CD8-positive, alpha-beta memory T cell (primary cell): Measurements from ENCODE around the gene CES1. TPM values are rescaled to one million over a fixed set of nuclear protein-coding genes. Genes with fewer than 3 reads are reported as not detected.
"Not testable (repeated sequence)": the region's sequence is repeated elsewhere in the genome, so short reads cannot be mapped to it uniquely, and the experiment has no call there.

ENCODE experiments used
- CTCF ChIA-PET: fragments of 350-600 bp; sonication (Branson Sonifier 250); formaldehyde crosslinking; loops from one replicate; lab custom pipeline; 2021; ENCODE audit warnings: antibody characterized with exemption; lab: Charles Lee
- POLR2A ChIA-PET: fragments of 350-600 bp; sonication (Branson Sonifier 250); formaldehyde crosslinking; loops from one replicate; lab custom pipeline; 2021; ENCODE audit warnings: antibody characterized with exemption; lab: Charles Lee
- DNase-seq, 5 donors: peaks; one replicate each; pipeline versions ENCODE4 v3.0.0 to v3.0.0-alpha.2; 2020 to 2022; ENCODE audit warnings: mixed read lengths in 1 of 5
- H3K27ac ChIP-seq: one replicate; pipeline ENCODE4 v1.7.0; 2013; ENCODE audit warnings: low read depth, mild to moderate bottlenecking, low read length, moderate library complexity
- H3K27me3 ChIP-seq: 2 replicates; pipeline ENCODE4 v1.7.0; 2013; ENCODE audit warnings: low read length, mild to moderate bottlenecking; ENCODE audit not compliant: insufficient read depth, poor library complexity, severe bottlenecking
- H3K36me3 ChIP-seq: 2 replicates; pipeline ENCODE4 v1.7.0; 2013; ENCODE audit warnings: mild to moderate bottlenecking, low read length, moderate library complexity; ENCODE audit not compliant: insufficient read depth
- H3K4me1 ChIP-seq: 2 replicates; pipeline ENCODE4 v1.7.0; 2013; ENCODE audit warnings: mild to moderate bottlenecking, low read length, moderate library complexity; ENCODE audit not compliant: insufficient read depth
- H3K4me3 ChIP-seq: 2 replicates; pipeline ENCODE4 v1.7.0; 2013; ENCODE audit warnings: mild to moderate bottlenecking, low read length
- H3K9me3 ChIP-seq: 2 replicates; pipeline ENCODE4 v1.7.0; 2013; ENCODE audit warnings: mild to moderate bottlenecking, low read length
- H3K27ac Mint-ChIP-seq, 8 donors: one replicate each; pipeline ENCODE4 v1.8.0; 2020 to 2021; ENCODE audit warnings: mixed read lengths in 8 of 8, mild to moderate bottlenecking in 6 of 8, inconsistent platforms in 3 of 8, moderate library complexity in 3 of 8
- H3K27me3 Mint-ChIP-seq, 2 donors: one replicate each; pipeline ENCODE4 v1.8.0; 2020 to 2021; ENCODE audit warnings: mixed read lengths in 2 of 2, mild to moderate bottlenecking in 1 of 2, moderate library complexity in 1 of 2
- H3K36me3 Mint-ChIP-seq, 3 donors: one replicate each; pipeline ENCODE4 v1.8.0; 2020 to 2021; ENCODE audit warnings: mixed read lengths in 3 of 3, inconsistent platforms in 1 of 3, mild to moderate bottlenecking in 1 of 3
- H3K4me1 Mint-ChIP-seq, 3 donors: one replicate each; pipeline ENCODE4 v1.8.0; 2020 to 2021; ENCODE audit warnings: mixed read lengths in 3 of 3, inconsistent platforms in 1 of 3, mild to moderate bottlenecking in 1 of 3
- H3K4me3 Mint-ChIP-seq, 7 donors: one replicate each; pipeline ENCODE4 v1.8.0; 2020 to 2021; ENCODE audit warnings: mixed read lengths in 7 of 7, mild to moderate bottlenecking in 6 of 7, moderate library complexity in 4 of 7, inconsistent platforms in 2 of 7
- H3K9me3 Mint-ChIP-seq, 5 donors: one replicate each; pipeline ENCODE4 v1.8.0; 2020 to 2022; ENCODE audit warnings: mixed read lengths in 5 of 5, mild to moderate bottlenecking in 3 of 5, moderate library complexity in 2 of 5, inconsistent platforms in 1 of 5
- polyA plus RNA-seq: library from polyadenylated mRNA; unstranded; fragments of 300-500 nt; fragmentation: Illumina TruSeq; gene quantifications from one replicate; pipeline ENCODE4 v1.2.3, GENCODE V29; 2021
- total RNA-seq, 2 experiments: library from RNA; stranded (reverse); gene quantifications; one replicate each; pipeline ENCODE4 v1.2.3, GENCODE V29; 2021

The CES1 gene
- total and polyA plus RNA-seq, 3 experiments from 2014 or later, result 0.24 to 4.9 TPM; not detected in 1

DNA sequence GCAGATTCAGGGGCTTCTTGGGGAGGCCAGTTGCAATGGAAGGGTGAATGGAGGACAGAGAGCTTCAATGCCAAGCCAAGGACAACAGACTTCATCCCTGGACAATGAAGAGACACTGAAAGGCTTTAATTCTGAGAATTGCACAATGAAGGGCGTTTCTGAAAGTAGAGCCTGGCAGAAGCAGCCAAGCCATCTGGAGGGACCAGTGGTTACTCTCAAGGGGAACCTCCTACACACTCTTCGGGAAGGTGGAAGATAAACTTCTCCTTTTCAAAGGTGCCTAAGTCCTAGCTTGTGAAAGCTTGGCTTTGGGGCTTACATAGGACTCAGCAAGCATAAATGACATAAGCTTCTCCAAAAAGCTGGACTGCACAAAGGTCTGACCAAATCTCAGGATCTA is 6.2 kb upstream of the CES1 start:
- no peak overlapping the region for H3K4me3 ChIP-seq
- ChIA-PET POLR2A (no interaction called here), CTCF (no interaction called here)
- no peak overlapping the region for H3K27ac Mint-ChIP-seq
- no peak overlapping the region for H3K4me3 Mint-ChIP-seq
- no peaks in the 10 kb centered on the region for H3K27me3 ChIP-seq
- H3K36me3 Mint-ChIP-seq, result no peaks in the 10 kb centered on the region
- no peak overlapping the region for H3K27ac ChIP-seq
- H3K36me3 ChIP-seq, result no peaks in the 10 kb centered on the region
- peaks cover 4 to 9% (median 5%) of the 10 kb centered on the region in 3 donors for H3K4me1 Mint-ChIP-seq
- no peaks in the 10 kb centered on the region for H3K9me3 ChIP-seq
- no peaks in the 10 kb centered on the region for H3K9me3 Mint-ChIP-seq
- H3K4me1 ChIP-seq, result no peaks in the 10 kb centered on the region
- DNase-seq, result no peak
- H3K27me3 Mint-ChIP-seq, result peaks cover 4 to 18% of the 10 kb centered on the region in 2 donors

DNA sequence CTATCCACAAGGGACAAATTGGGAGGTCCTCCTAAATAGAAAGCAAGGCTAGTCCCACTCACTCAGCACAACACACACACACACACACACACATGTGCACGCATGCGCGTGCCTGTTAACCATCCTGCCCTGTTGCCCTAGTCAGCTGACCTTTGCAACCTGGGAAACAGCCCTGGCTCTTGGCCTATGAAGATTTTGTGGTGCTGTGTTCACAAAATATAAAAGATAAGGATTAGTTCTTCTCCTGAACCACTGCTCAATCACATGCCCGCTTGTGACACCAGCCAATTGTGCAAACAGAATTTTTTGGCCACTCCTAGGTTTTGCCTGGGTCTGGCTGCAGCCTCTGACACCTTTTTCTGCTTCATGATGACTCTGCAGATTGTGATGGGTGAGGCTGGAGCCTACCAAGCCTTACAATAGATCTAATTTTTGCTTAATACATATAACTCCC is 3.3 kb upstream of the CES1 start:
- H3K27ac ChIP-seq, result no peak overlapping the region
- H3K36me3 ChIP-seq, result no peaks in the 10 kb centered on the region
- peaks cover 4 to 5% of the 10 kb centered on the region in 2 donors for H3K27me3 Mint-ChIP-seq
- no peak overlapping the region for H3K4me3 Mint-ChIP-seq
- CTCF ChIA-PET, result no interaction called here
- H3K4me1 ChIP-seq, result no peaks in the 10 kb centered on the region
- H3K36me3 Mint-ChIP-seq, result no peaks in the 10 kb centered on the region
- no peak for DNase-seq
- peaks cover 4 to 9% (median 5%) of the 10 kb centered on the region in 3 donors for H3K4me1 Mint-ChIP-seq
- no peak overlapping the region for H3K27ac Mint-ChIP-seq
- POLR2A ChIA-PET, result interaction anchor here (0.6 kb wide), 1 partner anchor 132 kb away, joined by 5 read pairs; no protein-coding TSS in a partner anchor
- H3K9me3 Mint-ChIP-seq, result no peaks in the 10 kb centered on the region
- no peaks in the 10 kb centered on the region for H3K9me3 ChIP-seq
- H3K27me3 ChIP-seq, result no peaks in the 10 kb centered on the region
- no peak overlapping the region for H3K4me3 ChIP-seq

DNA sequence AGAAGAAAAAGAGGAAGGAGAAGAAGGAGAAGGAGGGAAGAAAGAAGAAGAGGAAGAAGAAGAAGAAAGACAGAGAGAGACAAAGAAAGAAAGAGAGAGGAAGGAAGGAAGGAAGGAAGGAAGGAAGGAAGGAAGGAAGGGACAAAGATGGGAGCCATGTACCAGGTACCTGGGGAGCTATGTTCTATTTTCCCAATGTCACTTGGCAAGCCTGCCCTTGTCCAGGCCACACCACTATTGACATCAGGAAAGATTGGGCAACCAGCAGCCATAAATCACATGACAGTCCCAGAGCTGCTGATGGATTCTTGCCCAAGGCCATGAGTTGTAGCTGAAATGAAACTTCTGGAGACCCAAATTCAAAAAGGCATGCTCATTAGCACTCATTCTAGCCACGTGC is 2.7 kb upstream of the CES1 start:
- DNase-seq, result no peak
- CTCF ChIA-PET, result no interaction called here
- Mint-ChIP-seq H3K4me1 (peaks cover 4 to 9% (median 5%) of the 10 kb centered on the region in 3 donors), H3K36me3 (no peaks in the 10 kb centered on the region), H3K27ac (no peak overlapping the region), H3K9me3 (no peaks in the 10 kb centered on the region), H3K27me3 (peaks cover 8 to 9% of the 10 kb centered on the region in 2 donors), H3K4me3 (no peak overlapping the region)
- no peaks in the 10 kb centered on the region for H3K36me3 ChIP-seq
- POLR2A ChIA-PET, result no interaction called here
- H3K27me3 ChIP-seq, result no peaks in the 10 kb centered on the region
- H3K9me3 ChIP-seq, result no peaks in the 10 kb centered on the region
- H3K4me3 ChIP-seq, result no peak overlapping the region
- H3K4me1 ChIP-seq, result no peaks in the 10 kb centered on the region
- no peak overlapping the region for H3K27ac ChIP-seq

DNA sequence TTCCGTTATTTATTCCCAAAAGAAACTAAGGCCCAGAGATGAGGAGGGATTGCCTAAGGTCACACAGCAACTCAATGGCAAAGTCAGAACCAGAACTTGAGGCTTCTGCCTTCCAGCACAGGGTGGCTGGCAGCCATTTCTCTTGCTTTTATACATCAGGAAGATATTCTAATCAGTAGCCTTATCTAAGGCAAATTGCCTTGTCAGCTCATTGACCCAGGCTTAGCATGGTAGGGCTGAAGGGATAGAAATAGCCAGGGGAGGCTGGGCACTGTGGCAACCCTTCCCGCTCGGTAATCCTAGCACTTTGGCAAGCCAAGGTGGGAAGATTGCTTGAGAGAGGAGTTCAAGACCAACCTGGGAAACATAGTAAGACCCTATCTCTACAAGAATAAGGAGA is 2.3 kb upstream of the CES1 start:
- H3K27me3 ChIP-seq, H3K4me1 ChIP-seq, POLR2A ChIA-PET, H3K9me3 ChIP-seq, H3K36me3 ChIP-seq, H3K4me3 ChIP-seq, H3K36me3 Mint-ChIP-seq, H3K27ac ChIP-seq, H3K27ac Mint-ChIP-seq, H3K9me3 Mint-ChIP-seq, H3K27me3 Mint-ChIP-seq, H3K4me1 Mint-ChIP-seq, CTCF ChIA-PET, H3K4me3 Mint-ChIP-seq, DNase-seq: not testable (repeated sequence)

DNA sequence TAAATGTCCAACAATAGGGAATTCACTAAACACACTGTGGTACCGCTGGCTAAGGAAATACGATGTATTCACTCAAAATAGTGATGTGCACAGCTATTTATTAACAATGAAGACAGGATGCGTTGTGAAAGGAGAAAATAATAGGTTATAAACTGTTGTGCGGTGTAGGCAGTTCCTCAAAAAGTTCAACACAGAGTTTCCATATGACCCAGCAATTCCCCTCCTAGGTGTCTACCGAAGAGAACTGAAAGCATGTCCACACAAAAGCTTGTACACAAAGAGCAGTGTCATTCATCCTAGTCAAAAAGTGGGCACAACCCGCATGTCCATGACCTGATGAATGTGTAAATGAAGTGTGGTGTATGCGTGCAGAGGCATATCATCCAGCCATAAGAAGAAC is 1.2 kb upstream of the CES1 start:
- Mint-ChIP-seq H3K4me3 (no peak overlapping the region), H3K27ac (no peak overlapping the region), H3K27me3 (peaks cover 8 to 10% of the 10 kb centered on the region in 2 donors), H3K4me1 (no peaks in the 10 kb centered on the region), H3K9me3 (no peaks in the 10 kb centered on the region), H3K36me3 (no peaks in the 10 kb centered on the region)
- ChIA-PET POLR2A (no interaction called here), CTCF (no interaction called here)
- no peaks in the 10 kb centered on the region for H3K36me3 ChIP-seq
- no peak overlapping the region for H3K4me3 ChIP-seq
- no peaks in the 10 kb centered on the region for H3K9me3 ChIP-seq
- DNase-seq, result no peak
- no peaks in the 10 kb centered on the region for H3K27me3 ChIP-seq
- no peaks in the 10 kb centered on the region for H3K4me1 ChIP-seq
- H3K27ac ChIP-seq, result no peak overlapping the region

DNA sequence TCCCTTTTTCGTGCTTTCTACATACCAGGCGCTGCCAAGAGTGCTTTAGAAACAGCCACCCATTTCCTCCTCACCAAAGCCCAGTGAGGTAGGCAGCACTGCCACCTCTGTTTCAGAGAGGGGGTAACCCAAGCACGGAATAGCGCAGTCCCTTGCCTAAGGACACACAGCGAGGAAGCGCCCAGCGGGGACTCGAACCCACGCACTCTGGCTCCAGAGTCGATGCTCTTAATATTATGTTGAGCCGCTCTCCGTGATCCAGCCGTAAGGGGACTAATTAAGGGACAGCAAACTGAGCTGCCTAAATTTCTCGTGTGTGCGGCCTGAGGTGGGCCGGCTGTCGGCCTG is 497 bp downstream of the CES1 start:
- ChIA-PET CTCF (no interaction called here), POLR2A (no interaction called here)
- H3K27ac Mint-ChIP-seq, result no peak overlapping the region
- Histone ChIP-seq H3K9me3 (no peaks in the 10 kb centered on the region), H3K36me3 (no peaks in the 10 kb centered on the region), H3K4me1 (no peaks in the 10 kb centered on the region), H3K27me3 (no peaks in the 10 kb centered on the region), H3K4me3 (no peak overlapping the region), H3K27ac (no peak overlapping the region)
- H3K4me1 Mint-ChIP-seq, result no peaks in the 10 kb centered on the region
- no peaks in the 10 kb centered on the region for H3K9me3 Mint-ChIP-seq
- H3K4me3 Mint-ChIP-seq, result no peak overlapping the region
- peaks cover 8 to 19% of the 10 kb centered on the region in 2 donors for H3K27me3 Mint-ChIP-seq
- H3K36me3 Mint-ChIP-seq, result no peaks in the 10 kb centered on the region
- DNase-seq, result no peak

DNA sequence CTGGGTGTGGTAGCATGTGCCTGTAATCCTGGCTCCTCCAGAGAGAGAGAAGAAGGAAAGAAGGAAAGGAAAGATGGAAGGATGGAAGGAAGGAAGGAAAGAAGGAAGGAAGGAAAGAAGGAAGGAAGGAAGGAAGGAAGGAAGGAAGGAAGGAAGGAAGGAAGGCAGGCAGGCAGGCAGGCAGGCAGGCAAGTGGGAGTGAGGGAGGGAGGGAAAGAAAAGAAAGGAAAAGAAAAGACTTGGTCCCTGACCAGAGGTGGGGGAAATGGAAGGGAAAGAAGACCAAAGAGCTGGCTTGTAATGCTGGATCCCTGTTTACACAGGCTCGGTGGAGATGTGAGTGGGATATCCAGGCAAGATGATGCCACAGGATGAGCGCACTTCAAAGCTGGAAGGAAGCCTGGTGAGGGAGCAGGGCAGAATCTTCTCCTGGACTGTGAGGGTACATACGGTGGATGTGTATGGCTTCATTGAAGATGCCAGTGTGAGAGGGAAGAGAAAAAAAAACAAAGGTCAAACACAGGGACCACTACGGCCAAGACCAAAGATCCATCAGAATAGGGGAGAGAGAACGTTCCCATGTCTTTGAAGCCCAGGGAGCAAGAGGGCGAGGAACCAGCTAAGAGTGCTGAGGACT is 2.1 kb downstream of the CES1 start:
- Mint-ChIP-seq H3K36me3 (no peaks in the 10 kb centered on the region), H3K9me3 (no peaks in the 10 kb centered on the region), H3K27ac (no peak overlapping the region), H3K27me3 (peaks cover 8 to 33% of the 10 kb centered on the region in 2 donors), H3K4me1 (no peaks in the 10 kb centered on the region), H3K4me3 (no peak overlapping the region)
- DNase-seq, result no peak
- Histone ChIP-seq H3K27me3 (no peaks in the 10 kb centered on the region), H3K4me1 (no peaks in the 10 kb centered on the region), H3K9me3 (no peaks in the 10 kb centered on the region), H3K36me3 (no peaks in the 10 kb centered on the region), H3K27ac (no peak overlapping the region), H3K4me3 (no peak overlapping the region)
- POLR2A ChIA-PET, result no interaction called here
- CTCF ChIA-PET, result no interaction called here

DNA sequence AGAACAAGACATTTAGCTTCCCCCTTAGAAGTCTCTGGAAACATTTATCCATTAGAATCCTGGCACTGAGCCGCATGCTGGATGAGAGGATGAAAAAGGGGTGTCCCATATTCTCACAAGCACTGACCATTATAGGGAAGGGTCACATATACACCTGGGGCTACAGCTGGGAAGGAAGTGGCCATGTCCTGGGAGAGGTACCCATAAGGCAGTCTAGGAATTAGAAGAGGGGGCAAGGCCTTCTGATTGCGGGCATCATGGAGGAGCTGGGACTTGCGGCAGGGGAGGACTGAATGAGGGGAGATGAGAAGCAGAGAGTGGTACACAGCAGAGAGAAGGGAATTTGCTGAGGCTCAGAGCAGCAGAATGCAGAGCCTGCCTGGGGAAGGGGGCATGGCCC is 3.7 kb downstream of the CES1 start:
- CTCF ChIA-PET, result not testable (repeated sequence)

More for the DNA sequence above, 3.7 kb downstream of the CES1 start:
- DNase-seq, POLR2A ChIA-PET, H3K36me3 ChIP-seq, H3K4me1 ChIP-seq, H3K4me3 ChIP-seq, H3K27ac ChIP-seq, H3K4me1 Mint-ChIP-seq, H3K9me3 Mint-ChIP-seq, H3K27ac Mint-ChIP-seq, H3K4me3 Mint-ChIP-seq, H3K27me3 ChIP-seq, H3K9me3 ChIP-seq, H3K36me3 Mint-ChIP-seq: not testable (repeated sequence)
- H3K27me3 Mint-ChIP-seq, result peaks cover 9 to 43% of the 10 kb centered on the region in 2 donors
